Suprapubic skin (tissue), 3 donors: Measurements from ENCODE around the gene CCT8L2.
"Not testable (repeated sequence)": the region's sequence is repeated elsewhere in the genome, so short reads cannot be mapped to it uniquely, and the experiment has no call there.

Experiments
- CTCF ChIP-seq, 2 donors: fragments of 200-600 bp in 1 of 2; fragments of 450-650 bp in 1 of 2; sonication (generic) in 1 of 2; IDR thresholded peaks; one replicate each; pipeline ENCODE4 v1.5.1; 2016 to 2019; ENCODE audit warnings: antibody characterized with exemption in 2 of 2, mild to moderate bottlenecking in 1 of 2, moderate library complexity in 1 of 2
- EP300 ChIP-seq: sonication (generic); formaldehyde crosslinking; IDR thresholded peaks from one replicate; pipeline ENCODE4 v1.6.1; 2017; ENCODE audit warnings: antibody characterized with exemption
- POLR2A ChIP-seq, 2 donors: fragments of 450-650 bp; IDR thresholded peaks; one replicate each; pipeline ENCODE4 v1.6.1; 2017; ENCODE audit warnings: antibody characterized with exemption in 2 of 2, mild to moderate bottlenecking in 2 of 2, moderate library complexity in 2 of 2

- not testable (repeated sequence) for TF ChIP-seq EP300; CTCF (IDR thresholded peaks at IDR 0.05); POLR2A (IDR thresholded peaks at IDR 0.05)
Measured at GRCh38 chr22:16569240-16569834, 23.3 kb downstream of the CCT8L2 start.
